22Rv1 (cell line): Measurements from ENCODE around the gene UBA5.

ENCODE experiments used
- ZFX ChIP-seq: fragments of 450-650 bp; IDR thresholded peaks from 2 replicates; pipeline ENCODE4 v1.6.1; 2017; ENCODE audit warnings: antibody characterized with exemption, borderline replicate concordance
- TF ChIP-seq, protein P1 (sequence below): fragments of 450-650 bp; IDR thresholded peaks from 2 replicates; pipeline ENCODE4 v1.5.1; 2017; ENCODE audit warnings: mild to moderate bottlenecking

DNA sequence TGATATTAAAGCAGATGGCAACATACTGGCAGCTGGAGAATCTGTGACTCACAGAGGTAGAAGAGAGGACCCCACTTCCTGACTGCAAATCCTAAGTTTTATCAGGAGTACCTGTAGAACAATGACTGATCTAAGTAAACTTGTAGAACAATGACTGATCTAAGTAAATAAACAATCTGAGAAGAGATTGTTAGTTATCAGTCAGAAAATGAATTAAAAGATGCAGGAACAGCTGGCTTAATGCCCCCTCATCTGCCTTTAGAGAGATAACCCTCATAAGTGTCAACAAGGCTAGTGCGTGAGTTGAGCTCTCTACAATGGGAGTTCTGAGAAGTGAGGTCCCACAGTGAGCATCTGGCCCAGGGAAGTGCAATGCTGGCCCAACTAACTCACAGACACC, 15.1 kb upstream of the UBA5 start:
- TF ChIP-seq, protein P1, sequence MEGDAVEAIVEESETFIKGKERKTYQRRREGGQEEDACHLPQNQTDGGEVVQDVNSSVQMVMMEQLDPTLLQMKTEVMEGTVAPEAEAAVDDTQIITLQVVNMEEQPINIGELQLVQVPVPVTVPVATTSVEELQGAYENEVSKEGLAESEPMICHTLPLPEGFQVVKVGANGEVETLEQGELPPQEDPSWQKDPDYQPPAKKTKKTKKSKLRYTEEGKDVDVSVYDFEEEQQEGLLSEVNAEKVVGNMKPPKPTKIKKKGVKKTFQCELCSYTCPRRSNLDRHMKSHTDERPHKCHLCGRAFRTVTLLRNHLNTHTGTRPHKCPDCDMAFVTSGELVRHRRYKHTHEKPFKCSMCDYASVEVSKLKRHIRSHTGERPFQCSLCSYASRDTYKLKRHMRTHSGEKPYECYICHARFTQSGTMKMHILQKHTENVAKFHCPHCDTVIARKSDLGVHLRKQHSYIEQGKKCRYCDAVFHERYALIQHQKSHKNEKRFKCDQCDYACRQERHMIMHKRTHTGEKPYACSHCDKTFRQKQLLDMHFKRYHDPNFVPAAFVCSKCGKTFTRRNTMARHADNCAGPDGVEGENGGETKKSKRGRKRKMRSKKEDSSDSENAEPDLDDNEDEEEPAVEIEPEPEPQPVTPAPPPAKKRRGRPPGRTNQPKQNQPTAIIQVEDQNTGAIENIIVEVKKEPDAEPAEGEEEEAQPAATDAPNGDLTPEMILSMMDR = no peak
- no peak for TF ChIP-seq ZFX
